Panc1 (cell line): ENCODE data around the gene ECD. TPM values are rescaled to one million over a fixed set of nuclear protein-coding genes. Genes with fewer than 3 reads are reported as not detected.

ENCODE experiments used
- ATAC-seq: fragments of 200-7000 bp; cut with Tn5 transposase; 2 replicates; pipeline ENCODE4 v1.9.1; 2020; ENCODE audit warnings: mild to moderate bottlenecking, moderate library complexity
- BruUV-seq: library from RNA; stranded (reverse); fragments of 400-500 nt; replicated peaks from 2 replicates; lab custom pipeline; 2021; lab: Mats Ljungman, UMichigan
- CTCF ChIA-PET: fragments of 300-600 bp; sonication (Branson Sonifier 250); formaldehyde crosslinking; loops from one replicate; lab custom pipeline; 2022; ENCODE audit warnings: antibody characterized with exemption; lab: Charles Lee
- POLR2A ChIA-PET: fragments of 300-600 bp; sonication (Branson Sonifier 250); formaldehyde crosslinking; loops from one replicate; lab custom pipeline; 2022; ENCODE audit warnings: antibody characterized with exemption; lab: Charles Lee
- DNase-seq: peaks from one replicate; pipeline ENCODE4 v3.0.0-alpha.2; 2010; ENCODE audit warnings: low read depth, low spot score
- H3K27ac ChIP-seq: 2 replicates; pipeline ENCODE4 v1.5.1; 2011; ENCODE audit warnings: mild to moderate bottlenecking, low read length, inconsistent platforms
- H3K27me3 ChIP-seq: fragments of 200-500 bp; sonication (Bioruptor generic); 2 replicates; pipeline ENCODE4 v1.6.0; 2014; ENCODE audit warnings: low read length, inconsistent platforms; ENCODE audit not compliant: control insufficient read depth, insufficient read depth
- H3K36me3 ChIP-seq: fragments of 200-500 bp; sonication (Bioruptor generic); 2 replicates; pipeline ENCODE4 v1.5.1; 2014; ENCODE audit warnings: inconsistent platforms, mild to moderate bottlenecking, low read length, moderate library complexity; ENCODE audit not compliant: control insufficient read depth, insufficient read depth
- H3K4me1 ChIP-seq: 2 replicates; pipeline ENCODE4 v1.5.1; 2011; ENCODE audit warnings: inconsistent platforms, mild to moderate bottlenecking, low read length, moderate library complexity; ENCODE audit not compliant: control insufficient read depth, insufficient read depth
- H3K4me3 ChIP-seq, 2 experiments: 2 replicates each; pipeline ENCODE4 v1.5.1; 2011 to 2012; ENCODE audit warnings: low read depth in 2 of 2, low read length in 2 of 2, mild to moderate bottlenecking in 2 of 2, inconsistent platforms in 1 of 2, moderate library complexity in 1 of 2
- H3K9me3 ChIP-seq: fragments of 200-500 bp; sonication (Bioruptor generic); 2 replicates; pipeline ENCODE4 v1.5.1; 2014; ENCODE audit warnings: low read depth, mild to moderate bottlenecking, inconsistent platforms, low read length, moderate library complexity; ENCODE audit not compliant: control insufficient read depth, insufficient read depth
- CTCF ChIP-seq: fragments of 450-650 bp; IDR thresholded peaks from 2 replicates; pipeline ENCODE4 v1.5.1; 2017; ENCODE audit warnings: mild to moderate bottlenecking
- POLR2AphosphoS5 ChIP-seq: IDR thresholded peaks from 2 replicates; pipeline ENCODE4 v1.6.1; 2012; ENCODE audit warnings: mild to moderate bottlenecking, low read depth, low read length, moderate library complexity
- REST ChIP-seq, 2 experiments: IDR thresholded peaks; 2 replicates each; pipeline ENCODE4 v1.6.1; 2011 to 2012; ENCODE audit warnings: low read depth in 2 of 2, control low read depth in 1 of 2, low read length in 1 of 2, mild to moderate bottlenecking in 1 of 2, moderate library complexity in 1 of 2; ENCODE audit not compliant: insufficient read depth in 1 of 2
- SIN3A ChIP-seq: IDR thresholded peaks from 2 replicates; pipeline ENCODE4 v1.6.1; 2012; ENCODE audit warnings: low read depth, mild to moderate bottlenecking, low read length, moderate library complexity, borderline replicate concordance; ENCODE audit not compliant: insufficient read depth
- TCF7L2 ChIP-seq: IDR thresholded peaks from 2 replicates; pipeline ENCODE4 v1.6.1; 2011; ENCODE audit warnings: mild to moderate bottlenecking, low read depth, low read length, inconsistent platforms
- in situ Hi-C: cut with HindIII; loops from 2 replicates; pipeline ENCODE4 v1.10.0; 2016; ENCODE audit warnings: low sequenced_read_pairs, low pct_unique_long_range_greater_than_20kb
- intact Hi-C: fragments of 100-400 bp; cut with micrococcal nuclease; formaldehyde crosslinking; loops from one replicate; pipeline ENCODE4 v1.10.0; 2022; ENCODE audit not compliant: unreplicated experiment
- total RNA-seq: library from RNA; stranded (reverse); gene quantifications from one replicate; pipeline ENCODE4 v1.2.1, GENCODE V29; 2021; ENCODE audit not compliant: unreplicated experiment

Gene ECD
- total RNA-seq, 1 experiment from 2014 or later: 53.9 TPM

- TF ChIP-seq POLR2AphosphoS5: no peak
- no peak for TF ChIP-seq TCF7L2
- TF ChIP-seq SIN3A: no peak
- no peak for TF ChIP-seq CTCF
- TF ChIP-seq REST (IDR thresholded peaks at IDR 0.05; ENCODE audit: insufficient read depth in 1 of 2, low read depth in 2 of 2, low read length in 1 of 2): no peak
- intact Hi-C loops: loop anchor here (2.0 kb wide), 1 partner anchor 62 kb away; no protein-coding TSS in a partner anchor
- H3K4me1 ChIP-seq: peaks cover 14% of the 10 kb centered on the region
- peak overlapping the region; percentile 88 for H3K27ac ChIP-seq
- peak overlapping the region; percentile 64 to 87 for H3K4me3 ChIP-seq
- no peak for DNase-seq
- no peaks in the 10 kb centered on the region for H3K9me3 ChIP-seq
- no peak for ATAC-seq
- CTCF ChIA-PET: interaction anchor here (0.6 to 1.1 kb wide), 4 partner anchors 14 to 381 kb away, joined by 3 to 4 read pairs (median 4); no protein-coding TSS in a partner anchor
- no peaks in the 10 kb centered on the region for H3K27me3 ChIP-seq
- TSS peak; percentile 94 for BruUV-seq
- in situ Hi-C loops: no loop called here
- H3K36me3 ChIP-seq: peaks cover 6% of the 10 kb centered on the region; the same call in 1 of the 2 replicates
- POLR2A ChIA-PET: interaction anchor here (0.5 to 2.9 kb wide), 6 partner anchors 10 to 868 kb away, joined by 3 to 13 read pairs (median 7); partner anchors contain the start of gene NUDT13
Measured at GRCh38 chr10:73097305-73097670, 70.5 kb downstream of the ECD start.

GRCh38 chr10:73096449-73097304 lies 71.1 kb downstream of the ECD start, which contains the start of gene P4HA1:
TSS of gene P4HA1 (minus strand) at chr10:73096866. CDS start at chr10:73074883, 21,983 bp downstream.
- Histone ChIP-seq H3K27ac (peak within 1 kb of the TSS; percentile 88), H3K27me3 (no peaks in the 10 kb centered on the region), H3K9me3 (no peaks in the 10 kb centered on the region), H3K4me1 (peaks cover 14% of the 10 kb centered on the region), H3K36me3 (peaks cover 6% of the 10 kb centered on the region; the same call in 1 of the 2 replicates), H3K4me3 (peak within 1 kb of the TSS; percentile 64 to 87)
- no TSS peak for BruUV-seq
- in situ Hi-C loops (no loop called here), intact Hi-C loops (loop anchor here (2.0 kb wide), 1 partner anchor 62 kb away; no protein-coding TSS in a partner anchor)
- peak; percentile 95; the same call in 1 of the 2 replicates for TF ChIP-seq SIN3A
- TF ChIP-seq REST (IDR thresholded peaks at IDR 0.05; ENCODE audit: insufficient read depth in 1 of 2, low read depth in 2 of 2, low read length in 1 of 2): 0 out of 4 replicates have a peak, but pooled peaks of 1 of the 2 experiments have one; percentile 61
- TF ChIP-seq POLR2AphosphoS5: peak; percentile 100
- 0 out of 2 replicates have a peak, but pooled peaks have one; percentile 43 for TF ChIP-seq TCF7L2
- peak; percentile 95 for TF ChIP-seq CTCF
- ChIA-PET CTCF (interaction anchor here (0.6 to 1.1 kb wide), 6 partner anchors 14 to 1084 kb away, joined by 3 to 9 read pairs (median 5); partner anchors contain the start of gene NUDT13), POLR2A (interaction anchor here (0.5 to 2.9 kb wide), 10 partner anchors 10 to 867 kb away, joined by 3 to 13 read pairs (median 6); partner anchors contain the start of gene NUDT13)
- ATAC-seq (peak; percentile 97), DNase-seq (peak; percentile 87)
